KOPT-K1 (cell line): ENCODE results near the gene SNX11.
"Not testable (repeated sequence)": the region's sequence is repeated elsewhere in the genome, so short reads cannot be mapped to it uniquely, and the experiment has no call there.

Experiments
- H3K27ac ChIP-seq: fragments of 200-600 bp; sonication (generic); 2 replicates; pipeline ENCODE4 v1.5.1; 2016; ENCODE audit warnings: antibody characterized with exemption, mild to moderate bottlenecking, low read depth, low read length; ENCODE audit not compliant: poor library complexity, severe bottlenecking
- H3K36me3 ChIP-seq: fragments of 200-600 bp; sonication (generic); 2 replicates; pipeline ENCODE4 v1.5.1; 2017; ENCODE audit warnings: antibody characterized with exemption, mild to moderate bottlenecking, low read length, moderate library complexity; ENCODE audit not compliant: insufficient read depth
- H3K9me3 ChIP-seq: fragments of 200-600 bp; sonication (generic); 2 replicates; pipeline ENCODE4 v1.5.1; 2017; ENCODE audit warnings: antibody characterized with exemption, low read length, mild to moderate bottlenecking; ENCODE audit not compliant: insufficient read depth, poor library complexity, severe bottlenecking

Gene SNX11, protein sequence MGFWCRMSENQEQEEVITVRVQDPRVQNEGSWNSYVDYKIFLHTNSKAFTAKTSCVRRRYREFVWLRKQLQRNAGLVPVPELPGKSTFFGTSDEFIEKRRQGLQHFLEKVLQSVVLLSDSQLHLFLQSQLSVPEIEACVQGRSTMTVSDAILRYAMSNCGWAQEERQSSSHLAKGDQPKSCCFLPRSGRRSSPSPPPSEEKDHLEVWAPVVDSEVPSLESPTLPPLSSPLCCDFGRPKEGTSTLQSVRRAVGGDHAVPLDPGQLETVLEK

DNA sequence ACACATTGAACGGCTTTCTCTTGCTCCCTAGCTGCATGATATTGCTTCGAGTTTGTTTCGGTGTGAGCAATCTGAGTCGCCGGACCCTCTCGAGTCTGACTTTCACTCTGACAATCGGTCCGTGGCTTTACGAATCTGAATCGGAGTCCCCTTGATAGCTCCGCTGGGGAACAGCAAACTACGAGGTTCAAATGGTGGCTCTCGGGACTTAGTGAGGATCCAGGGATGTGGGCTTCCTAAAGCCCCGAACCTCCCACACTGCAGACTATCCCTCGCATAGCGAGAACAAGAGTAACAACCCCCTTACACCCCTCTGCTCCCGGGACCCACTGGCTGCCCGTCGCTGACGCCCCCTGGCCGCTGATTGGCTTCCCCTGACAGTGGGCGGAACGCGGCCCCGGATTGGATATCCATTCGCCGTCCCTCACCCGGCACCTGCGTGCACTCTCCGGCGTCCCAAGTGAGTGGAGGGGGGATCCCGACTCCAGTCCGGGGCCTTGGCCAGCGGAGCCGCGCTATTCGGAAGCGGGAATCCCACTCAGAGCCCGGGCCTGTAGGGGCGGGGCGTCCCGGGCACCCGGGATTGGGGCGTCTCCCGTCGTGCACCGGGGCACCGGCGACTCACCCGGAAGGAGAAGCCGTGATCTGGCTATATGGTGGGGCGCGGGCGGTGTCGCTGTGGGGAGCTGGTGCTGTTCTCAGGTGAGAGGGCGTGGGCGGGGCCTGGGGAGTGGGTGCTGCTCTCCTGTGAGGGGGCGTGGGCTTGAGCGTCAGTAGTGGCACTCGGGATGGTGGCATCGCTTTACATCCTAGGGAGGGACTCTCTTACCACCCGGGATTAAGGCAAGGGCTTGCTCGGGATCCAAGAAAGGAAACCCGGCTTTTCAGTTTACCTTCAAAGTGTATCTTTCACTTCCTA lies at the start of gene SNX11:
SNX11 (plus strand) TSS at position 630 of the 919 bp plus-strand sequence. CDS start 4,278 bp downstream, outside the sequence.
- H3K36me3 ChIP-seq = no peaks in the 10 kb centered on the region
- peaks cover 7% of the 10 kb centered on the region for H3K9me3 ChIP-seq
- H3K27ac ChIP-seq = peak within 1 kb of the TSS; percentile 78

DNA sequence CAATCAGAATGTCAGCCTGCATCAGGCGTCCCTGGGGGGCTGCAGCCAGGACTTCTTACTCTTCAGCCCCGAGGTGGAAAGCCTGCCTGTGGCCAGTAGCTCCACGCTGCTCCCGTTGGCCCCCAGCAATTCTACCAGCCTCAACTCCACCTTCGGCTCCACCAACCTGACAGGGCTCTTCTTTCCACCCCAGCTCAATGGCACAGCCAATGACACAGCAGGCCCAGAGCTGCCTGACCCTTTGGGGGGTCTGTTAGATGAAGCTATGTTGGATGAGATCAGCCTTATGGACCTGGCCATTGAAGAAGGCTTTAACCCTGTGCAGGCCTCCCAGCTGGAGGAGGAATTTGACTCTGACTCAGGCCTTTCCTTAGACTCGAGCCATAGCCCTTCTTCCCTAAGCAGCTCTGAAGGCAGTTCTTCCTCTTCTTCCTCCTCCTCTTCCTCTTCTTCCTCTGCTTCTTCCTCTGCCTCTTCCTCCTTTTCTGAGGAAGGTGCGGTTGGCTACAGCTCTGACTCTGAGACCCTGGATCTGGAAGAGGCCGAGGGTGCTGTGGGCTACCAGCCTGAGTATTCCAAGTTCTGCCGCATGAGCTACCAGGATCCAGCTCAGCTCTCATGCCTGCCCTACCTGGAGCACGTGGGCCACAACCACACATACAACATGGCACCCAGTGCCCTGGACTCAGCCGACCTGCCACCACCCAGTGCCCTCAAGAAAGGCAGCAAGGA lies 49.0 kb upstream of the SNX11 start:
- H3K9me3 ChIP-seq = no peaks in the 10 kb centered on the region
- H3K36me3 ChIP-seq = peaks cover 100% of the 10 kb centered on the region
- no peak overlapping the region for H3K27ac ChIP-seq

DNA sequence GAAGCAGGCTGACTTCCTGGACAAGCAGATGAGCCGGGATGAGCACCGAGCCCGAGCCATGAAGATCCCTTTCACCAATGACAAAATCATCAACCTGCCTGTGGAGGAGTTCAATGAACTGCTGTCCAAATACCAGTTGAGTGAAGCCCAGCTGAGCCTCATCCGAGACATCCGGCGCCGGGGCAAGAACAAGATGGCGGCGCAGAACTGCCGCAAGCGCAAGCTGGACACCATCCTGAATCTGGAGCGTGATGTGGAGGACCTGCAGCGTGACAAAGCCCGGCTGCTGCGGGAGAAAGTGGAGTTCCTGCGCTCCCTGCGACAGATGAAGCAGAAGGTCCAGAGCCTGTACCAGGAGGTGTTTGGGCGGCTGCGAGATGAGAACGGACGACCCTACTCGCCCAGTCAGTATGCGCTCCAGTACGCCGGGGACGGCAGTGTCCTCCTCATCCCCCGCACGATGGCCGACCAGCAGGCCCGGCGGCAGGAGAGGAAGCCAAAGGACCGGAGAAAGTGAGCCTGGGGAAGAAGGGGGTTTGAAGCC lies 48.4 kb upstream of the SNX11 start:
- Histone ChIP-seq H3K9me3 (no peaks in the 10 kb centered on the region), H3K27ac (no peak overlapping the region), H3K36me3 (peaks cover 100% of the 10 kb centered on the region)

DNA sequence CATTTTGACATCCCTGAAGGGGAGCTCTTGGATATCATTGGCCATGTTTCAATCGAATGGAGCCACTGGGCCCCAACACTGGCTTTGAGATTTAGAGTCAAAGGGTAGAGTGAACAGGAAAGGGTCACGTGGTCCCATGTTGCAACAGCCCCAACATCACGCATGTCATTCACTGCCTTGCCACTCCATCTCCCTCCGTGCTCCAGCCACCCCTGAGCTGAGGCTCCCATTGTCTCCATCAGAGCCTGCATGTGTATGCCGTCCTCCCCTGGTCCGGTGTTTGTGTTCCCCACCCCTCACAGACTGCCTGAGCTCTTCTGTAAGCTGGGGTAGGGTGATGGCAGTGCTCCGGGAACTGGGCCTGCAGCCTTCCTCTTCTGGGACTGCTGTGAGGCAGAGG lies 47.3 kb upstream of the SNX11 start:
- H3K27ac ChIP-seq = no peak overlapping the region
- H3K9me3 ChIP-seq = no peaks in the 10 kb centered on the region
- peaks cover 100% of the 10 kb centered on the region for H3K36me3 ChIP-seq

DNA sequence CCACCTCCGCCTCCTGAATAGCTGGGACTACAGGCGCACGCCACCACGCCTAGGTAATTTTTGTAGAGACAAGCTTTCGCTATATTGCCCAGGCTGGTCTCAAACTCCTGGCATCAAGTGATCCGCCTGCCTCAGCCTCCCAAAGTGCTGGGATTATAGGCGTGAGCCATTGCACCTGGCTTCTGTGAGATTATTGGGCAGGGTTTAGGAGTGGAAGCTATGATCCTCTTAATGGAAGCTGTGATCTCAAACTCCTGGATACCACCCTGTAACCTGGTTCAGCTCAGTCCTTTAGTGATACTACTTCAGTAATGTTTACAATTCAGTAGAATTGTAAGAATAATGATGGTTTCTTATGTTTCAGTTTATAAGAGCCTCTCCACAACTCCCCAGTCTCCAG lies 45.3 kb upstream of the SNX11 start:
- Histone ChIP-seq H3K36me3 (peaks cover 100% of the 10 kb centered on the region), H3K9me3 (no peaks in the 10 kb centered on the region), H3K27ac (no peak overlapping the region)

DNA sequence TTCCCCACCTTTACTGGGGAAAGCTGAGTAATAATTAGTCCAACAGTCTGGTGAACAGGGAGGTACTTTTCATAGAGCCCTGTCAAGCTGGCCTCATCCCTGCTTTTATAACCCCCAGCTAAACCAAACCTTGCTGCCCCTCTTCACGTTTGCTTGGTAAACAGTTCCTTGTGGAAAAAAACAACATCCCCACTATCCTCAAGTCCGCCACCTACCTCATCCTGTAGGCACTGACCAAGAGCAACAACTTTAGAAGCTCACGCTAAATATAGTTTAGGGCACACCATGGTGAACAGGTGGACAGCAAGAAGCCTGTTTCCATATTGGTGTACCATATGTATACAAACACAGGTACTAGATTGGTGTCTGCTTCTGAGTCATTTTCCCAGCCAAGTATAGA lies 42.9 kb upstream of the SNX11 start:
- no peaks in the 10 kb centered on the region for H3K9me3 ChIP-seq
- peaks cover 98% of the 10 kb centered on the region for H3K36me3 ChIP-seq
- no peak overlapping the region for H3K27ac ChIP-seq

DNA sequence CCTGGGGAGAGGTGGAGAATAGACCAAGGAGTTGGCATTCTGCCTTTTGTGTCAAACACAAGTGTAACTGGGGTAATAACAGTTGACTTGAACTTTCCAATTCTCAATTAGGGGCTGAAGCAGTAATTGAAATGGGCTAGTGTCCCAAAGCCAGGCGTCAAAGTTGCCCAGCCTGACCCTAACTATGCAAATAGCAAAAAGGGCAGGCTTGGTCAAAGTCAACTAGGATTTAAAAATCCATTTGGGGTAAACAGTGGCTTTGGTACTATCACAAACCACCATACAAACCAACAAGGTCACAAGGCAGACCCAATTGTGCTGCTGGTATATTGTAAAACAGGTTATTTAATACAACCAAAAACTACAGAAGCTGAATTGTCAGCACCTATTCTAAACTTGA lies 41.4 kb upstream of the SNX11 start:
- no peaks in the 10 kb centered on the region for H3K9me3 ChIP-seq
- H3K27ac ChIP-seq = no peak overlapping the region
- peaks cover 96% of the 10 kb centered on the region for H3K36me3 ChIP-seq

DNA sequence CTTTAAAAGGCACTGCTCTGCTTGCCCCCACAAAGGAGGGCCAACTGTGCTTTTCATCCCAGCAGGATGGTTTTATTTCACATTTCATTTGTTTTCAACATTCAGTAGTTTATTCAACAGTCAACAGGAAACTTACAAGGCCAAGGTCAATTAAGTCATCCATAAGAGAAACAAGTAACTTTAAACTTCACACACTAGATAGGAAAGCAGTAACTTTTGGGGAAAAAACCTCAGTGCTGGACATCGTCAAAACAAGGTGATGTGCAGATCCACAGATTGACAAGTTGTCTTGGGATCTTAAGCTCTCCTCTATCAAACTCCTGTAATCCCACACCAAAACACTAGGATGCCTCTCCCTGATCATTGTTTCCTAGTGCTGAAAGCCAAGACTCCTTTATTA lies 40.9 kb upstream of the SNX11 start:
- Histone ChIP-seq H3K27ac (no peak overlapping the region), H3K36me3 (peaks cover 96% of the 10 kb centered on the region), H3K9me3 (no peaks in the 10 kb centered on the region)

DNA sequence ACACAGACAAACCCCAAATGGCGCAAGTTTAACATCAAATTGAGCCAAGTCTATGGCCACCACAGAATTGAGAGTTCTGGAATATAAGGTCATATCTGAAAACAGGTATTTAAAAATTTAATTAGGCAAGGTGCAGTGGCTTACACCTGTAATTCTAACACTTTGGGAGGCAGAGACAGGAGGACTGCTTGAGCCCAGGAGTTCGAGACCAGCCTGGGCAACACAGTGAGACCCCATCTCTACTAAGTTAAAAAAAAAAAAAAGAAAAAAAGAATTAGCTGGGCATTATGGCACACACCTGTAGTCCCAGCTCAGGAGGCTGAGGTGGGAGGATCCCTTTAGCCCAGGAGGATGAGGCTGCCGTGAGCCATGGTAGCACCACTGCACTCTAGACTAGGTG lies 40.3 kb upstream of the SNX11 start:
- Histone ChIP-seq H3K36me3 (peaks cover 96% of the 10 kb centered on the region), H3K9me3 (no peaks in the 10 kb centered on the region), H3K27ac (no peak overlapping the region)

DNA sequence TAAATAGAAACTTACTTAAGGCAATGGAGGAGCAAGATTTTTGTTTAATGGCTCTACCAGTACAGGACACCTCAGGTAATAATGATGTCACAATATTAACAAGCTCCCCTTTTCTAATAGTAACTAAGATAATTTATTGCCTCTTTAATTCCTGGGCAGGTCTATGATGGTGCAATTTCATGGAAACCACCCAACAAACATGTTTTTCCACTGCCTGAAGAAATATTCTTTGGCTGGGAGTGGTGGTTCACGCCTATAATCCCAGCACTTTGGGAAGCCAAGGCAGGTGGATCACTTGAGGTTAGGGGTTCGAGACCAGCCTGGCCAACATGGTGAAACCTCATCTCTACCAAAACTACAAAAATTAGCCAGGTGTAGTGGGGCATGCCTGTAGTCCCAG lies 39.8 kb upstream of the SNX11 start:
- not testable (repeated sequence) for H3K9me3 ChIP-seq, H3K27ac ChIP-seq
- H3K36me3 ChIP-seq = peaks cover 96% of the 10 kb centered on the region

DNA sequence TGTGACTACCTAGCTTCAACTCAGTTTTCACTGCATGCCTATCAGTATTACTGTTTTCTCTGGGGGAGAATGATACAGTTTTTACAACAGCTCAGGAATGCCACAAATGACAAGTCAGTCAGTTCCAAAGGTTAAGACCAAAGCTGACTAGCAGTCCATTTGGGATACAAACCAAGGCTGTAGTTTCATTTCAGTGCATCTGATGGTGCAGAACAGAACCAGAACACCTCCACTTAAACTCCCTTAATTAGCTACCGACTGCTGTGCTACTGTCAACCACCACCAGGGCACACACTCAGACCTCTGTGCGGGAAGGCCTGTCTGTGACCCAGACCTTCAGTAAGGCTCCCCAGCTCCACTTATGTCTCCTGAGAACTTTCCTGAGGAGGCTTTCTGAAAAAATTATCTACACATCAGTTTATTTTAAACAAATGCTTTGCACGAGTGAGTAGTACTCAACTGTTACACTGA lies 39.0 kb upstream of the SNX11 start:
- H3K36me3 ChIP-seq = peaks cover 96% of the 10 kb centered on the region
- H3K9me3 ChIP-seq = no peaks in the 10 kb centered on the region
- H3K27ac ChIP-seq = no peak overlapping the region

DNA sequence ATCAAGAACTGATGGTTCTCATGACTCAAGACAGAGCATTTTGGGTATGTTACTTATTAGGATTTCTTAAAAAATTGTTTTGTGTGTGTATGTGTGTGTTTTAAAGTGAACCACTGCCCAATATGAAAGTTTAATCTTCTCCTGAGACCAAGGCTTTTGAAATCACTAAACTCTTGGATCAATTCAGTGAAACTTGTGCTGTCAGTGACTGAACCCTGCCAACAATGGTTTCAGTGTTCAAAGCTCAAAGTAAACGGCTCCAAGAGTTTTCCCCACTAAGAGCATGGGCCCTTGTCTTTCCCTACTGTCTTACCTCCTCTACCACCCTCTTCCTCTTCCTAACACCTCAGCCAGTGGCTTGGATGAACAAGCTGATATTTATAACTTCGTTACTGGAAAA lies 37.4 kb upstream of the SNX11 start:
- no peak overlapping the region for H3K27ac ChIP-seq
- no peaks in the 10 kb centered on the region for H3K9me3 ChIP-seq
- H3K36me3 ChIP-seq = peaks cover 96% of the 10 kb centered on the region

DNA sequence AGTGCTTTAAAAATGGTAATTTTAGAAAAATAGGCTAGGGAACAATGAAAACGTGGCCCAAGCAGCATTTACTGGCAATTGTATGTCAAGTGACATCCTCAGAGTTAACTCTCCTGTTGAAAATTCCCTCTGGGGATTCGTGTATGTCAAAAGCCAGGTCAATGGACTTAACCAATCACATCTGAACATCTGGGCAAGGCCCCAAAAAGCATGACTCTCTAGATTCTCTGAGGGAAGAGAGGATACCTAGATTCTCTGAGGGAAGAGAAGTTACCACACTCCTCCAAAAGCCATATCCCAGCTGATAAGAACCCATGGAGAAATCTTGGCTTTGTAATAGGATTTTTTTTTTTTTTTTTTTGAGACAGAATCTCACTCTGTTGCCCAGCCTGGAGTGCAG lies 35.9 kb upstream of the SNX11 start:
- H3K36me3 ChIP-seq = peaks cover 96% of the 10 kb centered on the region
- no peaks in the 10 kb centered on the region for H3K9me3 ChIP-seq
- no peak overlapping the region for H3K27ac ChIP-seq

DNA sequence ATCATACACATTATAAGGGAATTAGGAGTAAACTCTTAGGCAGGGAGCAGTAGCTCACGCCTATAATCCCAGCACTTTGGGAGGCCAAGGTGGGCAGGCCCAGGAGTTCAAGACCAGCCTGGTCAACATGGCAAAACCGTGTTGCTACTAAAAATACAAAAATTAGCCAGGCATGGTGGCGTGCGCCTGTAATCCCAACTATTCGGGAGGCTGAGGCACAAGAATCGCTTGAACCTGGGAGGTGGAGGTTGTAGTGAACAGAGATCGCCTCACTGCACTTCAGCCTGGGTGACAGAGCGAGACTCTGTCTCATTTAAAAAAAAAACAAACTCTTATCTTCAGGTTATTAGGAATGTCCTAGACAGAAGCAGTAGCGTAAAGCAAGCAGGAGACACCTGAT lies 34.8 kb upstream of the SNX11 start:
- peaks cover 96% of the 10 kb centered on the region for H3K36me3 ChIP-seq
- H3K27ac ChIP-seq = not testable (repeated sequence)

DNA sequence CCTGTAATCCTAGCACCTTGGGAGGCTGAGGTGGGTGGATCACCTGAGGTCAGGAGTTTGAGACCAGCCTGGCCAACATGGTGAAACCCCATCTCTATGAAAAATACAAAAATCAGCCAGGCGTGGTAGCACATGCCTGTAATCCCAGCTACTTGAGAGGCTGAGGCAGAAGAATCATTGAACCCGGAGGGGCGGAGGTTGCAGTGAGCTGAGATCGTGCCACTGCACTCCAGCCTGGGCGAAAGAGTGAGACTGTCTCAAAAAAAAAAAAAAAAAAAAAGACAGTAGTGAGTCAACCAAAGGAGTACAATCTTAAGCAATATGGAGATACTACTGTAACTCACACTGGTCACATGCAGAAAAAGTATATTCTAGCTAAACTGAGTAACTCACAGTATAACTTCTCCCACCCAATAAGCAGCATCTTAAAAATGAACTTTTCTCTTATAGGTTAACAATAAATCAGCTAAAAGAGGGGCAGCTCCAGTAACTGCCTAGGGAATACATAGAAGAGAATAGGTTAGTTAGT lies 33.9 kb upstream of the SNX11 start:
- H3K27ac ChIP-seq, H3K9me3 ChIP-seq: not testable (repeated sequence)
- peaks cover 88% of the 10 kb centered on the region for H3K36me3 ChIP-seq

More for the DNA sequence above, 34.8 kb upstream of the SNX11 start:
- not testable (repeated sequence) for H3K9me3 ChIP-seq
